CD4-positive, alpha-beta T cell treated with Interleukin-21 for 1 hour (primary cell): Measurements from ENCODE around the gene TM4SF1.
"Not testable (repeated sequence)": the region's sequence is repeated elsewhere in the genome, so short reads cannot be mapped to it uniquely, and the experiment has no call there.

Experiments used
- DNase-seq: peaks from one replicate; pipeline ENCODE4 v3.0.0-alpha.2; 2020

The TM4SF1 gene

DNA sequence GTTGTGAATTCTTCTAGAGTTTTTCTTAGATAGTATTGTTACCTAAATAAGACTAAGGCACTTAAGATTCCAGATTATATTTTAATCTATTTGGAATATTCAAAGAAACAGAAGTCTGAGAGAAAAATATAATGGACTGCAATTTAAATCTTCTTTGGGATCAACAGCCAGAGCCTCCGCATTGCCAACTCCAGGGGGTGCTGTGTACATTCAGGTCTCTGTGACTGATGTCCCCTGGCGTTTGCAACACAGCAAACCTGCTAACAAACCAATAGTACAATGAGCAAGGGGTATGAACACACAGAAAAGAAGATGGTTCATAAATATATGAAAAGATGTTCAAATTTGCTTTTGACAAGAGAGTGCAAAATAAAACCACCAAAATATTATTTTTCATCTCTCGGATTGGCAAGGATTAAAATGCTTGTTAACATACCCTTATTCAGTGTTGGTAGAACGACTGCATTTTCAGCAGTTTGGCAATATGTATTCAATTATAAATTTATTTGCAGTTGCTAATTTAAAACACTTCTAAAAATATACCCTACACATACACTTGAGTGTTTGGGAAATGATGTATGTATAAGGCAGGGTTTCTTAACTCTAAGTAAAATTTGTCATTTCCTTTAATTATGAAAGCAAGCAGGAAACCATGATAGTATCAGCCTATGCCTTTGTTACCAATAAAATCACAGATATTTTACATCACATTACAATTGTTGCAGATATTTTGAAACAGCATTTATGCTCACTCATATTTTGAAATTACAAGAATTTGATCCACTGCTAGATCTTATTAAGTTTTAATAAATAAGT is 16.1 kb upstream of the TM4SF1 start:
- peak; percentile 20 for DNase-seq

DNA sequence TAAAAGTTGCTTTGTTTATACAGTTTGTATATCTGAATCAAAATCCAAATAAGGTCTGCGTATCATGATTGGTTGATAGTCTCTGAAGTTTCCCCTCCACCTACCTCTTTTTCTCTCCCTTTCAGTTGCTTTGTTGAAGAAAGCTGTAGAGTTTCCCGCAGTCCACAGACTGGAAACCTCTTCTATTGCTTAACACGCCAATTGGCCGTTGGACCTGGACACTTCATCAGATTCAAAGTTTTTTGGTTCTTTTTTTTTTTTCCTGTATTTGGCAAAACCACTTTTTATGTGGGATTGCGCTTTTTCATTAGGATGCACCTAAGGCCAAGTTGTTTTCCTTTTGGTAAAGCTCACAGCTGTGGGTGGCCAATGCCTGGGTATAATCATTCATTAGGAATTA is 14.5 kb upstream of the TM4SF1 start:
- no peak for DNase-seq

DNA sequence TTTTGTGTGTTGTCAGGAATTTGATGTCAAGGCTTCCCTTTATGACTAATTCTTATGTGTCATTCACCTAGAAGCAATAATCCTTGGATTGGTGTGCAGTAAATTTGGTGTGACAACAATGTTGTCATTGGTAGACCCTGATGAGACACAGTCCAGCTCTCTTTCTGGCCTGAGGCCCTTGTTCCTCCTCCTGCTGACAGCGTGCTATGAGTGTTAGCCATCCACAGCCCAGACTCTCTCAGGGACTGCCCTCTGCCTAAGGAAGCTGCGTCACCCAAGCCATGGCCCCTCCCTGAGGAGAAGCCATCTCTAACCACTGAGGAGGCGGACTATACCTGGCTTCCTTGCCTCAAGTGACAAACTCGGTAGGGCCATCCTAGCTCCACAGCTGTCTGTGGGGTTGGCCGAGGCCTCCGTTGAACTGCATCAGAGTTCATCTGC is 13.3 kb upstream of the TM4SF1 start:
- DNase-seq: no peak

DNA sequence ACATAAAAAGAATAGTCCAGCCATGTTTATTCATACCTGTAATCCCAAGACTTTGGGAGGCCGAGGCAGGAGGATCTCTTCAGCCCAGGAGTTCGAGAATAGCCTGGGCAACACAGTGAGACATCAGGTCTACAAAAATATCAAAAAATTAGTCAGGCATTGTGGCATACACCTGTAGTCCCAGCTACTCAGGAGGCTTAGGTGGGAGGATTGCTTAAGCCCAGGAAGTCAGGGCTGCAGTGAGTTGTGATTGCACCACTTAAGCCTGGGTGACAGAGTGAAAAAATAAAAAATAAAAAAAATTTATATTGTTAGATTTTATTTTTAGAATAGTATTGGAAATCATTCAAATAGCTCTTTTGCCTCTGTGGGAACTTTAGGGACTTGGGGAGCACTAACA is 12.8 kb upstream of the TM4SF1 start:
- DNase-seq: no peak

DNA sequence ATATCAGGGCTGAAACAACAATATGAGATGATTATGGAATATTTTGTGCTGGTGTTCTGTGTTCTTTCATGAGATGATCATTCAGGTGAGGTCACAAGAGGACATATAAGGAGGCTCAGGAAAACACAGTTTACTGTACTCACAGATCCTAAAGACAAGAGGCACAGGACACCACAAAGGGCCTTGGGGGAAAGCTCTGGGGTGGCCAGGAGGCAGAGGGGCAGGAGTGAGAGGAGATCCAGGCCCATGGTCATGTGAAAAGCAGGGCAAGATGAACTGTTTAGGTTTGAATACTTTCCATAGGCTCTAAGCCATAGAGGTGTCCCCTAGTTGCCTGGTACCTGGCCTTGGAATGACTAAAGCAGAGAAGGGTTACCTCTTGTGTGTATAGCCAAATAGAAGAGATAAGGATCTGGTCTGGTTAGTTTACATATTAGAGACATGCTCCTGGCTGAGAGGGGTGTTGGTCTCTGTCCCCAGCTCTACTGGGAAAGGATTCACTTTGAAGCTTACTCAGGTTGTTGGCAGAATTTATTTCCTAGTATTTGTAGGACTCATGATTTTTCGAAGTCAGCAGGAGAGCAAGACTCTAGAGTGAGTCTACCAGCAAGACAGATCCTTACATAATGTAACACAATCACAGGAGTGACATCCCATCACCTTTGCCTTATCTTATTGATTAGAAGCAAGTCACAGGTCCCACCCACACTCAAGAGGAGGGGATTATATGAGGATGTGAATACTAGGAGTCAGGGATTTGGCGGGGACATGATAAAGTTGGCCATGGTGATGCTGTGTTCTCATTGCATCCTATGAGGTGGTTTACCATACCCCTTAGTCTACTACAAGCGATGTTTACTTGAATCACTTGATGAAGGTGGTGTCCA is 11.3 kb upstream of the TM4SF1 start:
- no peak for DNase-seq

DNA sequence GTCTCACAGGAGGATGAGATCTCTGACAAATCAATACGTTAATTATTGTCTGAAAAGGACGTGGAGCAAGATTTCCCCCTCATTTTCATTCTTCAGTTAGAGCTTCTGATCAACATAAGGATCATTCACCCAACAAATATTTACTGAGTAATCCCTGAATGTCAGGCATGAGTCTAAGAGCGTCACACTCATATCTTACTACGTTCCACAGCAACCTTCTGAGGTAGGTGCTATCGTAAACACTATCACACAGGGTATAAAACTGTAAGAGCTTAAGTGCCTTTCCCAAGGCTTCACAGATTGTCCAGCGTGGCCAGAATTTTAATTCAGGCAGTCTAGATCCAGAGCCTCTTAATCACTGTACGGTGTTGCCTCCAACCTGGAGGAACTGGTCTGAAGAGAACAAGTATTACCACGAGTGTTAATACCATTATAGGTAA is 10.6 kb upstream of the TM4SF1 start:
- DNase-seq: no peak

DNA sequence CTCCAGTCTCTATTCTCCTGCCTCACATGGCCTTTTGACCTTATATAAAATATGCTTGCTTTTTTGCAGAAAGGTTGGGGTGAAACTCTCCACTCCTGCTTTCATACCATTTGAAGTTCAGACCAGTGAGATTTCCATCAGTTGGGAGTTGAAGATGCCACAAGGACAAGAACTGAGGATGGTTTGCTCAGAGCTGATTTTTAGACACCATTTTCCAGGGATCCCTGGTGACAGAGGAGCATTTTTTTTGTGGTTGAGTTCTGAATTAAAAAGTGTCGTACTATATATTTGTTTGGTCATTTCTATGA is 8.8 kb upstream of the TM4SF1 start:
- DNase-seq: no peak

DNA sequence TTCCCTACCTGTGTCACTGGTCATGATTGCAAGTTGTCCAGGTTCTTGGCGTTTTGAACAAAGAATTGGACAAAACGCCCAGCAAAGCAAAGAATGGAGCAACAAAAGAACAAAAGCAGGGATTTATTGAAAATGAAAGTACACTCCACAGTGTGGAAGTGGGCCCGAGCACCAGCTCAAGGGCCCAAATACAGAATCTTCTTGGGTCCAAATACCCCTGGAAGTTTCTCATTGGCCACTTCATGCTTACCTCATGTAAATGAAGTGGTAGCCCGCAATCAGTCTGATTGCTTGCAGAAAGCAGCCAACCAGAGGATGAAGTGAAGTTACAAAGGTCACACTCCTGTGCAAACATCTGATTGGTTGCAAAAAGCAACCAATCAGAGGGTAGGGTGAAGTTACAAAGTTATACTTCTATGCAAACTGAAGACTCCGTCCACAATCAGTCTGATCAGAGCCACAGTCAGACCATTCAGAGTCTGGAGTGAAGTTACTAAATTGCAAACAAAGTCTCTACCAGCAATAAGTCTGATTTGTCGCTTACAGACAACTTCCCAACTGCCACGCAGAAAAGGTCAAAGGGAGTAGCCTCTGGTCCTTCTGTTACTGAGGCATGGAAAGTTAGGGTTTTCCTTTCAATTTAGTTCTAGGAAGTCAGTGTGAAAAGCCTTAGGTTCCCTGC is 8.3 kb upstream of the TM4SF1 start:
- no peak for DNase-seq

DNA sequence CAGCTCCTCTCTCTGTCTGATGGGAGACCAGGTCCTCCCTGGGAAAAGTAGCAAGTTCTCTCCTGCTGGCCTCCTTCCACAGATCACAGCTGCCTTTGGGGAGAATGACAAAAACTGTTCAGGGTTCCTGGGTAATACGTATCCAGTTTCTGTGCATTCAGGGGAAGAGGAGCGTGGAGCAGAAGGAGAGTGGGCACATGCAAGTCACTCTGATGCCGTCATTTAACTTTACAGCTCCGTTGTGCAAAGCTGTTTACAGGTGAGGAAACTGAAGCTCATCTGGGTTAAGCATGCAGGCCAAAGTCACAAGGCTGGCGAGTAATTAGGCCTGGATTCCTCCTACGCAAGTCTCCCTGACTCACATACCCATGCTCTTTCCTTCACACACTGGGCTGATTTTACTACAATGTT is 7.5 kb upstream of the TM4SF1 start:
- DNase-seq: no peak

DNA sequence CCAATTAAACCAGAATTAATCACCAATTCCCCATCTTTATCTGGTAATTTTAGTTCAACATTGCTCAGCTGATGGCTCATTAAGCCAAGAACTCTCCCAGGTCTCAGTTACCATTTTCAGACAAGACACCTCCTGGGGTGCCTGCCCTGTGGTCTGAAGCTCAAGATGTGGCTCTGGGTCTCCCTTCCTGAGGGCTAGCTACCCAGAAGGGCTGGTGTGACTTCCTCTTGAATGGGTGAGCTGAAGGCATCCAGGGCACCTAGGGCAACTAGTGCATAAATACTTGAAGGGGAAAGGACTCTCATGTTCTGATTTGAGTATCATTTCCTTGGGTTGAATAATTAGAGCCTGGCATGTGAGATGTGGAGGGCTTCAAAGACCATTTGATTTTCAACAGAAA is 6.7 kb upstream of the TM4SF1 start:
- no peak for DNase-seq

DNA sequence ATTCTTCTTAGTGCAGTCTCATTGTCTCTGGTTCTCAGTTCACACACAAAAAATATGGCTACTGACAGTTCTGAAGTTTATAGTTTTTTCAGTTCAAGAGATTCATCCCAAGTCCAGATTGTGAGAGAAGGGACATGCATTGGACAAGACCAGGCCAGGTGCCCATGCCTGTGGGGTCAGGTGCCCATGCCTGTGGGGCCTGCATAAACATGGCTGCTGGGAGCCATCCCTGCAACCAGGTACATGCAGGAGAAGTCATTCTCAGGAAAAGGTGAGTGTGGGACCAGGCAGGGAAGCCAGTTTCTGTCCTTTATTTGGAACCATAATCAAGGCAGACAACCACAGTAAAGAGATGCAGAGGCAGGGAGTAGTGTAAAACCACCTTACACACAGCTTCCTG is 6.3 kb upstream of the TM4SF1 start:
- DNase-seq: no peak

DNA sequence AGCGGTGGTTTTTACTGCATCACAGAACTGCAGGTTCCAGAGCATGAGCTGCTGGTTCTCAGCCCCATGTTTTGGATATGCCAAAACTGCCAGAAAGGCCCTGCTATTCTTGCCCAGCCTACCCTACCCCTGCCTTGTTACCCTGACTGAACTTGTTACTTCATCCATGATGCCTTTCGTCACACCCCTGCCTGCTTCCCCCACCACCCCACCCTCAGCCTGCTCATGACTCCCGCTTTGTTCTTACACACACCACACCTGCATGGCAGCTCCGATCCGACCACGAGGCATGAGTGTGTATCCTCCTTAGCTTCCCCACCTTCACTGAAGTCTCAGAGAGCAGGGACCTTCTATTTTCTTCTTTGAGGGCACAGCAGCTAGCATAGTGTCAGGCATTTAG is 5.1 kb upstream of the TM4SF1 start:
- no peak for DNase-seq

DNA sequence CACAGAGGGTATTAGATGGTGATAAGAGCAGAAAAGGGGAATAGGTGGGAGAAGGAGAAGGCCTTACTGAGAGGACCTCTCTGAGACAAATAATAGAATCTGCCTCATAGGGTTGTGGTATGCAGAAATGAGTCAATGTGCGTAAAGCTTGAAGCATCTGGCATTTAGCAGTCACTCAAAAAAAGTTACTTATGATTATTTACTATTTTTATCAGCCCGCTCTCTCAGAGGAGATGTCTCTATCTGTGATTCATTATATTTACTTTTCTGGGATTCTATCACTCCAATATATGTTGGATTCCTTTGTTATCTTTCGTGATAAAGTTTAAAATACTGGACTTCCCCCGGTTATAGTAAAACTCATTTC is 4.6 kb upstream of the TM4SF1 start:
- no peak for DNase-seq

DNA sequence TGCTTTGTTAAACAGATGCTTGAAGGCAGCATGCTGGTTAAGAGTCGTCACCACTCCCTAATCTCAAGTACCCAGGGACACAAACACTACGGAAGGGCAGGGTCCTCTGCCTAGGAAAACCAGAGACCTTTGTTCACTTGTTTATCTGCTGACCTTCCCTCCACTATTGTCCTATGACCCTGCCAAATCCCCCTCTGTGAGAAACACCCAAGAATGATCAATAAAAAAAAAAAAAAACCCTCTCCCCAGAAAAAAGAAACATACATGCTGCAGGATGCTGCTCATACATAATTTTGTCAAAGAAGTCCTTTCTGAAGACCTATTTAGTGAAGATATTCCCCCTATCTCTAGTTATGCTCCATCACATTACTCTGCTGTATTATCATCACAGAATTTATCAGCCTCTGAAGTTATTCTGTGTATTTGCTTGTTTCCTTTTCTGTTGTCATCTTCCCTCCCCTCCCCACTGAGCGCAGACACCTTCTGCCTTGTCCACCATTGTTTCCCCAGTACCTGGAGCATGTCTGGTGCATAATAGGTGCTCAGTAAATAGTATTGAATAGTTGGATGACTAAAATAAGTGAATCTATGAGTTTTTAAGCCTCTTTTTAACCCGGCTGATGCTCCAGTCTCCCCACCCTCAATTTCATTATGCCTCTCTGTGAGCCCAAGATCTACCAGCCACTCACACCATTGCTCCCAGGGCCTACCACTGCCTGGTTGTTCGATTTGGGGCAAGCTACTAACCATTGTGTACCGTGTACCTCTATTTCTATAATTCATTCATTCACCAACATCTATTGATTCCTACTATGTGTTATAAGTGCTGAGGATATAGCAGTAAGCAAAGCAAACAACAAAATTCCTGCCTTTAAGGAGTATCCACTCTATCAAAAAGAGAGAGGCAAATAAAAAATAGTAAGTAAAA is 4.0 kb upstream of the TM4SF1 start:
- no peak for DNase-seq

DNA sequence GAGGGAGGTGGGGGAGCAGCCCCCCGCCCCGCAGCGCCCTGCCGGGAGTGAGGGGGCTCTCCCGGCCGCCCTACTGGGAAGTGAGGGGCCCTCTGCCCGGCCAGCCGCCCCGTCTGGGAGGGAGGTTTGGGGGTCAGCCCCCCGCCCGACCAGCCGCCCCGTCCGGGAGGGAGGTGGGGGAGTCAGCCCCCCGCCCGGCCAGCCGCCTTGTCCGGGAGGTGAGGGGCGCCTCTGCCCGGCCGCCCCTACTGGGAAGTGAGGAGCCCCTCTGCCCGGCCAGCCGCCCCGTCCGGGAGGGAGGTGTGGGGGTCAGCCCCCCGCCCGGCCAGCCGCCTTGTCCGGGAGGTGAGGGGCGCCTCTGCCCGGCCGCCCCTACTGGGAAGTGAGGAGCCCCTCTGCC is 2.8 kb upstream of the TM4SF1 start:
- DNase-seq: not testable (repeated sequence)

DNA sequence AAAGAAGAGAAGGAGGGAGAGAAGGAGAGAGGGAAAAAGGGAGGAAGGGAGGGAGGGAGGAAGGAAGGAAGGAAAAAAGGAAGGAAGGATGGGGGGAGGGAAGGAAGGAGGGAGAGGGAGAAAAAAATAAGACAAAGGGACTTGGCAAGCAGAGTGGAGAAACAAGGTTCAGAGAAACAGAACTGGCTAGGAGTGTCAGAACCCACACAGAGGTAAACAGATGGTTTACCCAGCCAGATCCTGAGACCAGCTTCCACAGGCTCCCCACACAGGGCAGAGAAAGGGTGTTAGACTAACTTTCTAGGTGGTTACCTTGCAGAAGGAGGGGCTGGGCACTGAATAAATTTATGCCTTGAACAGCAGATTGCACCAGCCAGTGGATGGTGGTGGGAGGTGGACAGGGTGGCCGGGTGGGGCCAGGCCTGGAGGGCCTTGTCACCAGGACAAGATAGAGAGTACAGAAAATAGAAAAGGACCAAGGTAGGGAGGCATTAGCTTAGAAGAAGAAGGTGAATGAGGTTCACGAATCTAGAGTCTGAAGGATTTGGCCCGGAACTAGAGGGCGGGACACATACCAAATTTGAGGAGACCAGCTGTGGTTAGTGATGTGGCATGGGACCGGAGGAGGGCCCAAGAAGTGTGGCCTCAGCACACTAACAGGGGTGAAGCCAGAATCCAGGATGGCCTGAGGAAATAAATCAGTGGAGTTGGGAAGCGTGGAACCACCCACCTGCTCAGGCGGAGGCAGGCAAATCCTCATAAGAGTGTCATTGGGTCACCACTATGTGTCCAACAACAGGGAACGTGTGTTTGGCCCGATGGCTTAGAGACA is 1.2 kb upstream of the TM4SF1 start:
- no peak for DNase-seq

DNA sequence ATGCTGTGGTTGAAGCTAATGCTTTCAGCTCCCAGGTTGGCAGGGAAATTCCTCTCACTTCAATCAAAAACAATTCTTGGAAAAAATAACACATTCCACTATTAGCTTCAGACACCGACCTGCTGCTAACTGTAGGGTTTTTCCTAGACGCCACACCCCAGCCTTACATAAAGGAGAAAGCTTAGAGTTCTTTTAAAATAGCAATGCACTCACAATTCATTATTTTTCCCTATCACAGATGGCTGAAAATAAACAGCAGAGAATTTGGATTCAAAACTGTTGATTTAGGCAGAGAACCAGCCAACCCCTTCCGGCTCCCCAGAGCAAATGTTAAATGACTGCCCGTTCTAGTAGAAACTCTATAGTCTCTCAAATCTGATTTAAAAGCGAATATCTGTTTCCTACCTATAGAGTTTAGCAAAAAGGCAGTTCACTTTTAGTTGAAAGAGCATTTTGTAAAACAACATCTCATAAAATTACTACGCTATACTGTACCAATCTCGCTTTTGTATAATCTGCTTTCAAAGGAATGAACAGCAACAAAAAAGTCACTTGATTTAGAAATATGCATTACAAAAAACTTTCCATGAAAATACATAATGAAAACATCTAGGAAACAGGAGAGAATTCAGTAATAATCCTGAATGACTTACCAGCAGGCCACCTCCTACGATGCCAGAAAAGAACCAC is 586 bp downstream of the TM4SF1 start:
- no peak for DNase-seq

DNA sequence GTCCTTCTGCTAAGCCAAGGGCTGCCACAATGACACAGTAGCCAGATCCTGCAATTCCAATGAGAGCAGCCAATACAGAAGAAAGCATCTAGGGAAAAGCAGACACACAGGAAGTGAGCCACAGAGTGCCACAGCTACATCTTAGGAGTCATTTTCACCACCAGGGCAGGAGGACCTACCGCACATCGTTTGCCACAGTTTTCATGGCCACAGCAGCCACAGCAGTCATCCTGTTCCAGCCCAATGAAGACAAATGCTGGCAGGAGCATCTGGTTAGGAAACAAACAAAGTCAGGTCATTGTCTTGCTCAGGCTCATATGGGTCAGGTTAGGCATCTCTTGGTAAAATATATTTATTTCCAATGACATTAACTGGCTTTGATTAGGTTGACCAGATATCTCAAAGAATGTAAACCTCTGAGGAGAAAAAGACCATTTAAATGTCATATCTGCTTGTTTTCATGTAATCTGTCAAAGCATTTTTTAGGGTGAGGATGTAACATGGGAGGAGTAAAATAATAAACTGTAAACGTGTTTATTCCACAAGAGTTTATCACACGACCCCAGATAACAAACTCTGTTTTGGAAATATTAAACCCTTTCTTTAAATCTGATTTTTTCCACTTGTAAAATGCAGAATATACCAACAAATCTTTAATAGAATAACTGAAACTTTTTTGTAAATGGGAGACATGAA is 1.8 kb downstream of the TM4SF1 start:
- DNase-seq: no peak

DNA sequence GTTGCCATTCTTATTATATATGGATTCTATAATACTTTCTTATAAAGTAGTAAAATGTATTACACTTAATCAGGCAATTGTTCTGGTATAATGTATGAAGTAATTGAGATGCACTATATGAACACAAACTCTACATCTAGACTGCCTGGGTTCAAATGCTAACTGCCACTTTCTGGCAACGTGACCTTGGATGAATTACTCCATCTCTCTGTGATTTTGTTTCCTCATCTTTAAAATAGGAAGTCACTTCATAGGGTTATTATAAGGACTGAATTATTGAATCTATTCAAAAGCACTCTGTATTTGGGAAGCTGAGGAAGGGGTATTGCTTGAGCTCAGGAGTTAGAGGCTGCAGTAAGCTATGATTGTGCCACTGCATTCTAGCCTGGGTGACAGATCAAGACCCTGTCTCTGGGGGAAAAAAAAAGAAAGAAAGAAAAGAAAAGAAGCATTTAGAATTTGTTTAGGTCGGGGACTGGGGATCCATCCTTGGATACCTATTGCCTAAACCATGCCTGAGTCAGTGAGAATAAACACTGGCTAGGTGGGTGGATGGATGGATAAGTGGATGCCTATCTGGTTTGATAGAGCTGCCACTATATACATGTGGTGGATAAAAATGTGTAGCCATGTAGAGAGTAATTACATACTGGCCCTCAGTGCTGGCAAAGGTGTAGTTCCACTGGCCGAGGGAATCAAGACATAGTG is 2.5 kb downstream of the TM4SF1 start:
- DNase-seq: no peak

DNA sequence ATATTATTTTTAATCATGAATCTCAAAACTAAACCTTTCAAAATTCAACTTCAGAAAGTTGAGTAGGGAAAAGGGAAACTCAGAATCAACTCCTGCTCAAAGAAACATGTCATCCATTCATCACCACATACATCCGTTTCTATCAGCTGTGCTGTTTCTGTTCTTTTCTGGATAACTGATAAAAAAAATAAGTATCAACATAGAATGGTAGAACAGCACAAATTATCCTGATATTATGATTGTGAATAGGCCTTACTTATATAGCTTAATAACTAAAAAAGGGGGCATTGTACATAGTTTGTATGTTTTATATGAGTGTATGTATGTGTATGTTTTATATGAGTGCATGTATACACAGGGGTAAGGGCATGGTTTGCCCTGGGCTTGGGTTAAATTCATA is 3.1 kb downstream of the TM4SF1 start:
- DNase-seq: no peak
